Mesenchymal stem cell (in vitro differentiated cells and primary cell): Measurements from ENCODE around the gene RBM10.

Experiments used
- DNase-seq: peaks from one replicate; pipeline ENCODE4 v3.0.0-alpha.2; 2013
- H2AFZ ChIP-seq: one replicate; pipeline ENCODE4 v1.6.1; 2013; ENCODE audit warnings: low read depth, mild to moderate bottlenecking, control low read depth, inconsistent platforms, low read length, moderate library complexity
- H2AK5ac ChIP-seq: 2 replicates; pipeline ENCODE4 v1.6.1; 2013; ENCODE audit warnings: low read length, moderate library complexity, mild to moderate bottlenecking, inconsistent platforms; ENCODE audit not compliant: severe bottlenecking
- H2BK120ac ChIP-seq: one replicate; pipeline ENCODE4 v1.6.1; 2013; ENCODE audit warnings: low read depth, mild to moderate bottlenecking, inconsistent platforms, low read length, moderate library complexity
- H2BK12ac ChIP-seq, 2 experiments: one replicate each; pipeline ENCODE4 v1.6.1; 2013; ENCODE audit warnings: inconsistent platforms in 2 of 2, low read length in 2 of 2, mild to moderate bottlenecking in 2 of 2, moderate library complexity in 2 of 2, control low read depth in 1 of 2
- H2BK15ac ChIP-seq: one replicate; pipeline ENCODE4 v1.6.1; 2013; ENCODE audit warnings: mild to moderate bottlenecking, low read depth, inconsistent platforms; ENCODE audit not compliant: poor library complexity, severe bottlenecking
- H2BK5ac ChIP-seq: 2 replicates; pipeline ENCODE4 v1.6.1; 2013; ENCODE audit warnings: low read depth, mild to moderate bottlenecking, low read length, control low read depth, inconsistent platforms; ENCODE audit not compliant: poor library complexity, severe bottlenecking
- H3K14ac ChIP-seq, 2 experiments: one replicate each; pipeline ENCODE4 v1.6.1; 2013; ENCODE audit warnings: inconsistent platforms in 2 of 2, low read length in 2 of 2, control low read depth in 1 of 2, mild to moderate bottlenecking in 1 of 2, moderate library complexity in 1 of 2
- H3K18ac ChIP-seq, 2 experiments: one replicate each; pipeline ENCODE4 v1.6.1; 2013; ENCODE audit warnings: inconsistent platforms in 2 of 2, low read length in 2 of 2, control low read depth in 1 of 2, low read depth in 1 of 2, mild to moderate bottlenecking in 1 of 2
- H3K23ac ChIP-seq, 2 experiments: one replicate each; pipeline ENCODE4 v1.6.1; 2013; ENCODE audit warnings: inconsistent platforms in 2 of 2, low read length in 2 of 2, mild to moderate bottlenecking in 2 of 2, moderate library complexity in 2 of 2, control low read depth in 1 of 2
- H3K27ac ChIP-seq: 2 replicates; pipeline ENCODE4 v1.5.1; 2013; ENCODE audit warnings: mild to moderate bottlenecking, moderate library complexity, low read length, control low read depth, inconsistent platforms; ENCODE audit not compliant: poor library complexity, severe bottlenecking
- H3K27me3 ChIP-seq, 2 experiments: 2 replicates each; pipeline versions ENCODE4 v1.6.1 to v1.7.0; 2013; ENCODE audit warnings: low read length in 2 of 2, mild to moderate bottlenecking in 2 of 2, moderate library complexity in 2 of 2, control low read depth in 1 of 2, inconsistent platforms in 1 of 2; ENCODE audit not compliant: control insufficient read depth in 1 of 2, insufficient read depth in 1 of 2
- H3K36me3 ChIP-seq, 2 experiments: 2 replicates each; pipeline versions ENCODE4 v1.6.1 to v1.7.0; 2013; ENCODE audit warnings: low read length in 2 of 2, control low read depth in 1 of 2, inconsistent platforms in 1 of 2, low read depth in 1 of 2, mild to moderate bottlenecking in 1 of 2; ENCODE audit not compliant: insufficient read depth in 2 of 2, control insufficient read depth in 1 of 2
- H3K4ac ChIP-seq, 2 experiments: one replicate each; pipeline ENCODE4 v1.6.1; 2013; ENCODE audit warnings: inconsistent platforms in 2 of 2, low read length in 2 of 2, mild to moderate bottlenecking in 2 of 2, moderate library complexity in 2 of 2, control low read depth in 1 of 2, low read depth in 1 of 2
- H3K4me1 ChIP-seq: 2 replicates; pipeline ENCODE4 v1.6.1; 2013; ENCODE audit warnings: low read depth, low read length, control low read depth; ENCODE audit not compliant: control insufficient read depth, insufficient read depth
- H3K4me2 ChIP-seq: 2 replicates; pipeline ENCODE4 v1.6.1; 2013; ENCODE audit warnings: low read length, mild to moderate bottlenecking, inconsistent platforms; ENCODE audit not compliant: poor library complexity, severe bottlenecking
- H3K4me3 ChIP-seq, 2 experiments: 2 replicates each; pipeline versions ENCODE4 v1.5.1 to v1.7.0; 2013; ENCODE audit warnings: low read length in 2 of 2, mild to moderate bottlenecking in 2 of 2, control low read depth in 1 of 2, low read depth in 1 of 2; ENCODE audit not compliant: insufficient read depth in 1 of 2
- H3K79me1 ChIP-seq: replicated peaks from 2 replicates; pipeline ENCODE4 v1.6.1; 2013; ENCODE audit warnings: mild to moderate bottlenecking, control low read depth, low read length, inconsistent platforms; ENCODE audit not compliant: poor library complexity, severe bottlenecking
- H3K9ac ChIP-seq: 2 replicates; pipeline ENCODE4 v1.7.0; 2013; ENCODE audit warnings: mild to moderate bottlenecking, low read length, moderate library complexity
- H3K9me3 ChIP-seq: 2 replicates; pipeline ENCODE4 v1.7.0; 2013; ENCODE audit warnings: mild to moderate bottlenecking, low read length; ENCODE audit not compliant: control insufficient read depth
- H4K8ac ChIP-seq: one replicate; pipeline ENCODE4 v1.6.1; 2013; ENCODE audit warnings: inconsistent platforms, mild to moderate bottlenecking, low read length, moderate library complexity
- H4K91ac ChIP-seq: one replicate; pipeline ENCODE4 v1.6.1; 2013; ENCODE audit warnings: mild to moderate bottlenecking, low read length, inconsistent platforms
- WGBS: methylation state at CpG from one replicate; pipeline ENCODE4 v1.1.7; 2013; ENCODE audit warnings: mixed read lengths; 5-methylcytosine and 5-hydroxymethylcytosine counted together

The RBM10 gene

DNA sequence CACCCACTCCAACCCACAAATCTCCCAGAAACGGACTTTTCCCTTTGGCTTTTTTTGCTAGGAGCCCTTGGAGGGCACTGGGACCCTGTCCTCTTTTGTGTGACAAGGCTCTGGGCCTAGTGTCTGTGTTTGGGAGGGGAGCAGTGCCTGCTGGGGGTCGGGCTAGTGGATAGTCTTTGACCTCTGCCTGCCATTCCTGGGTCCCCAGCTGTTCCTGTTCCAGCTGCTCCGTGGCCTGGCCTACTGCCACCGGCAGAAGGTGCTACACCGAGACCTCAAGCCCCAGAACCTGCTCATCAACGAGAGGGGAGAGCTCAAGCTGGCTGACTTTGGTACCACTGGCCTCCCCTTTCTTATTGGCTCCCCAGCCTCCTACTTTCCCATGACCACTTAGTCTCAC, 81.0 kb downstream of the RBM10 start:
- Histone ChIP-seq H2BK15ac (no peak overlapping the region), H3K79me1 (peaks cover 21% of the 10 kb centered on the region), H3K4me1 (no peaks in the 10 kb centered on the region), H3K27me3 (no peaks in the 10 kb centered on the region), H2BK120ac (no peak overlapping the region), H3K9me3 (no peaks in the 10 kb centered on the region), H3K27ac (no peak overlapping the region), H3K23ac (no peak overlapping the region), H3K14ac (no peak overlapping the region), H2AFZ (no peak overlapping the region), H3K4ac (no peak overlapping the region), H3K4me2 (no peak overlapping the region), H4K8ac (no peak overlapping the region), H3K36me3 (peaks cover 65 to 66% of the 10 kb centered on the region in 2 experiments), H2BK5ac (no peak overlapping the region), H3K9ac (no peak overlapping the region), H4K91ac (no peak overlapping the region), H3K18ac (no peak overlapping the region), H2AK5ac (no peak overlapping the region), H2BK12ac (no peak overlapping the region), H3K4me3 (no peak overlapping the region)
- DNase-seq: no peak
- 97% methylated on average over 5 of the region's 6 CpGs for WGBS

DNA sequence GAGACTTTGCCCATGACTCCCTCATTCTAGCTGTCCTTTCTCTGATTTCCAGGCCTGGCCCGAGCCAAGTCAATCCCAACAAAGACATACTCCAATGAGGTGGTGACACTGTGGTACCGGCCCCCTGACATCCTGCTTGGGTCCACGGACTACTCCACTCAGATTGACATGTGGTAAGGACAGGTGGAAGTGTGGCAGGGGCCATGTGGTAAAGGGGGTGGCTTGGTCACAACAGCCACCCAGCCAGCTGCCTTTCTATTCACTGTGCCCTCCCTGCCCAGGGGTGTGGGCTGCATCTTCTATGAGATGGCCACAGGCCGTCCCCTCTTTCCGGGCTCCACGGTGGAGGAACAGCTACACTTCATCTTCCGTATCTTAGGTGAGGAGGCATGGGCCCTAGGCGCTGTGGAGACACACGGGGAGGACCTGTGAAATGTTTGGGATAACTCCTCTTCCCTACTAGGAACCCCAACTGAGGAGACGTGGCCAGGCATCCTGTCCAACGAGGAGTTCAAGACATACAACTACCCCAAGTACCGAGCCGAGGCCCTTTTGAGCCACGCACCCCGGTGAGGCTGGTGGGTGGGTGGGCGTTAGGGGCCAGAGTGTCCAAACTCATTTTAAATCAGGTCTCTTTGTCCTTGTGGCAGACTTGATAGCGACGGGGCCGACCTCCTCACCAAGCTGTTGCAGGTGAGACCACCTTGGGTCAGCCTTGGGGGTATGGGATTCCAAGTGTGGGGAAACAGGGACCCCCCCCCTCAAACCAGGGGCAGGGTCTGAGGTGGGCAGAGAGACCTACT, 81.7 kb downstream of the RBM10 start:
- H3K18ac ChIP-seq: no peak overlapping the region
- 99% methylated on average over 9 of the region's 19 CpGs for WGBS
- no peak overlapping the region for H3K14ac ChIP-seq
- H3K23ac ChIP-seq: no peak overlapping the region
- no peaks in the 10 kb centered on the region for H3K4me1 ChIP-seq
- H3K9ac ChIP-seq: no peak overlapping the region
- H2BK12ac ChIP-seq: no peak overlapping the region
- H2AK5ac ChIP-seq: no peak overlapping the region
- no peak overlapping the region for H2BK5ac ChIP-seq
- no peak for DNase-seq
- H4K8ac ChIP-seq: no peak overlapping the region
- H3K4me2 ChIP-seq: no peak overlapping the region
- H3K79me1 ChIP-seq: peaks cover 21% of the 10 kb centered on the region
- H3K4me3 ChIP-seq: no peak overlapping the region
- H3K27ac ChIP-seq: no peak overlapping the region
- H2AFZ ChIP-seq: no peak overlapping the region
- no peak overlapping the region for H2BK120ac ChIP-seq
- no peak overlapping the region for H2BK15ac ChIP-seq
- no peaks in the 10 kb centered on the region for H3K27me3 ChIP-seq
- peaks cover 65 to 66% of the 10 kb centered on the region in 2 experiments for H3K36me3 ChIP-seq
- H4K91ac ChIP-seq: no peak overlapping the region
- no peaks in the 10 kb centered on the region for H3K9me3 ChIP-seq
- H3K4ac ChIP-seq: no peak overlapping the region

- H3K36me3 ChIP-seq: peaks cover 62 to 66% of the 10 kb centered on the region in 2 experiments
- H2AK5ac ChIP-seq: no peak overlapping the region
- DNase-seq: no peak
- H3K27me3 ChIP-seq: peaks cover 0 to 3% of the 10 kb centered on the region in 2 experiments
- H3K4ac ChIP-seq: no peak overlapping the region
- no peak overlapping the region for H2BK12ac ChIP-seq
- H3K9ac ChIP-seq: no peak overlapping the region
- H3K18ac ChIP-seq: no peak overlapping the region
- no peak overlapping the region for H3K4me2 ChIP-seq
- H3K14ac ChIP-seq: no peak overlapping the region
- H2BK15ac ChIP-seq: no peak overlapping the region
- no peak overlapping the region for H4K91ac ChIP-seq
- 94% methylated on average over 6 of the region's 9 CpGs for WGBS
- no peaks in the 10 kb centered on the region for H3K9me3 ChIP-seq
- no peak overlapping the region for H3K23ac ChIP-seq
- no peak overlapping the region for H2BK5ac ChIP-seq
- peaks cover 21% of the 10 kb centered on the region for H3K79me1 ChIP-seq
- H4K8ac ChIP-seq: no peak overlapping the region
- H3K4me3 ChIP-seq: no peak overlapping the region
- no peak overlapping the region for H2BK120ac ChIP-seq
- H2AFZ ChIP-seq: no peak overlapping the region
- no peak overlapping the region for H3K27ac ChIP-seq
- no peaks in the 10 kb centered on the region for H3K4me1 ChIP-seq
Observed at GRCh38 chrX:47227334-47227583, 82.2 kb downstream of the RBM10 start.

DNA sequence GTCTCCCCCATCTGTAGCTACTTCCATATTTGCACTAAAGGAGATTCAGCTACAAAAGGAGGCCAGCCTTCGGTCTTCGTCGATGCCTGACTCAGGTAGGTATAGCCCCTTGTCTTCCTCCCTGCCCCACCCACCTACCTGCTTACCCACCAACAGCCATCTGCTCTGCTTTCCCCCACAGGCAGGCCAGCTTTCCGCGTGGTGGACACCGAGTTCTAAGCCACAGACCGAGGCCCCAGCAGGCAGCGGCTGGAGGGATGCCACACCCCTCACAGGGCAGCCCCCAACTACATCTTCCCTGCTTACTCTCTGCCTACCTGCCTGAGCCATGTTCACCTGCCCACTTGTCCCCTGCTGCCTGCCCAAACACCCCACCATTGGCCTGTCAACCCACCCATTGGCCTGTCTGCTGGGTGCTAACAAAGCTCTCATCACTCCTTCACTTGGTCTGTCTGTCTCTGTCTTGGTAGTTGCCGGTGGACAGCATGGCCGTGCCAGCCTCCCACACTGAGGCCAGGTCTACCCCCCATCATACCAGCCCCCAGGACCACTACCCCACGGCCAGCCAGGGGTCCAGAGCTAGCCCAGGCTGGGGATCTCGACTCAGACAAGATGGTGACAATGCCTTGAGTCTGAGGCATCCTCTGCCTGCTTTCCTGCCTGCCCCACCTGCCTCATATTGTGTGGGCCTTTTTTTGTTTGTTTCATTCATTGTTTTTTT, 83.7 kb downstream of the RBM10 start:
- H4K91ac ChIP-seq: no peak overlapping the region
- WGBS: over 99% methylated on average over 9 of the region's 12 CpGs
- no peak overlapping the region for H3K27ac ChIP-seq
- no peak overlapping the region for H3K4me2 ChIP-seq
- no peak overlapping the region for H3K4ac ChIP-seq
- H4K8ac ChIP-seq: no peak overlapping the region
- H2BK15ac ChIP-seq: no peak overlapping the region
- peaks cover 2% of the 10 kb centered on the region for H3K4me1 ChIP-seq
- H3K23ac ChIP-seq: no peak overlapping the region
- H2BK120ac ChIP-seq: no peak overlapping the region
- no peak overlapping the region for H3K9ac ChIP-seq
- no peak overlapping the region for H2BK5ac ChIP-seq
- H2AFZ ChIP-seq: no peak overlapping the region
- H3K18ac ChIP-seq: no peak overlapping the region
- H3K36me3 ChIP-seq: peaks cover 51 to 58% of the 10 kb centered on the region in 2 experiments
- no peak overlapping the region for H2AK5ac ChIP-seq
- peaks cover 0 to 10% of the 10 kb centered on the region in 2 experiments for H3K27me3 ChIP-seq
- H3K9me3 ChIP-seq: no peaks in the 10 kb centered on the region
- H2BK12ac ChIP-seq: no peak overlapping the region
- peaks cover 19% of the 10 kb centered on the region for H3K79me1 ChIP-seq
- no peak overlapping the region for H3K4me3 ChIP-seq
- no peak overlapping the region for H3K14ac ChIP-seq
- DNase-seq: no peak
